Thoracic aorta (tissue), 2 donors: ENCODE data around the gene CRADD. TPM values are rescaled to one million over a fixed set of nuclear protein-coding genes. Genes with fewer than 3 reads are reported as not detected.

Source experiments
- ATAC-seq: fragments of 150-250 bp; one replicate; pipeline ENCODE4 v1.8.0; 2017; ENCODE audit warnings: low read depth; ENCODE audit not compliant: insufficient number of reproducible peaks, low FRiP score
- DNase-seq: peaks from one replicate; pipeline ENCODE4 v3.0.0-alpha.2; 2020; ENCODE audit warnings: low spot score
- H3K27ac ChIP-seq, 2 donors: fragments of 200-600 bp; sonication (generic); 1 replicate in 1 of 2; 2 replicates in 1 of 2; pipeline ENCODE4 v1.5.1; 2016; ENCODE audit warnings: mild to moderate bottlenecking in 2 of 2, moderate library complexity in 2 of 2
- H3K27me3 ChIP-seq: fragments of 200-600 bp; sonication (generic); replicated peaks from 2 replicates; pipeline ENCODE4 v1.6.0; 2016; ENCODE audit warnings: mild to moderate bottlenecking; ENCODE audit not compliant: insufficient read depth
- H3K36me3 ChIP-seq: fragments of 200-600 bp; sonication (generic); one replicate; pipeline ENCODE4 v1.5.1; 2016
- H3K4me1 ChIP-seq, 2 donors: fragments of 200-600 bp; sonication (generic); 1 replicate in 1 of 2; 2 replicates in 1 of 2; pipeline versions ENCODE4 v1.5.1 to v1.6.0; 2016; ENCODE audit warnings: low read depth in 2 of 2, mild to moderate bottlenecking in 1 of 2; ENCODE audit not compliant: control insufficient read depth in 1 of 2
- H3K4me3 ChIP-seq: fragments of 200-600 bp; sonication (generic); 2 replicates; pipeline ENCODE4 v1.5.1; 2016; ENCODE audit warnings: mild to moderate bottlenecking
- H3K9me3 ChIP-seq: fragments of 200-600 bp; sonication (generic); 2 replicates; pipeline ENCODE4 v1.5.1; 2016
- CTCF ChIP-seq: fragments of 200-600 bp; sonication (generic); IDR thresholded peaks from one replicate; pipeline ENCODE4 v1.5.1; 2019; ENCODE audit warnings: antibody characterized with exemption
- total RNA-seq, 2 donors: library from RNA; depleted of rRNA; stranded (reverse); fragments of >200 nt; gene quantifications; one replicate each; pipeline versions ENCODE4 v1.1.0 to v1.2.3, GENCODE V29; 2016

The CRADD gene
- total RNA-seq, 2 donors from 2014 or later, result 33.0 to 57.9 TPM

GRCh38 chr12:93804392-93805179 lies 127.4 kb downstream of the CRADD start:
- Histone ChIP-seq H3K27ac (peak overlapping the region in 1 of 2 donors; percentile 59), H3K4me3 (no peak overlapping the region), H3K9me3 (no peaks in the 10 kb centered on the region), H3K4me1 (peaks cover 12 to 34% of the 10 kb centered on the region in 2 donors), H3K36me3 (no peaks in the 10 kb centered on the region), H3K27me3 (no peaks in the 10 kb centered on the region)
- DNase-seq, result no peak
- no peak for TF ChIP-seq CTCF
- no peak for ATAC-seq

GRCh38 chr12:93805736-93806141 lies 128.6 kb downstream of the CRADD start:
- H3K4me1 ChIP-seq, result peaks cover 17 to 44% of the 10 kb centered on the region in 2 donors
- ATAC-seq, result no peak

GRCh38 chr12:93807354-93807753 lies 130.2 kb downstream of the CRADD start:
- no peak overlapping the region for H3K27ac ChIP-seq
- H3K4me1 ChIP-seq, result peaks cover 22 to 56% of the 10 kb centered on the region in 2 donors
- no peak overlapping the region for H3K4me3 ChIP-seq
- ATAC-seq, result no peak
- no peak for TF ChIP-seq CTCF
- DNase-seq, result no peak
- no peaks in the 10 kb centered on the region for H3K36me3 ChIP-seq
- H3K9me3 ChIP-seq, result no peaks in the 10 kb centered on the region
- H3K27me3 ChIP-seq, result no peaks in the 10 kb centered on the region

More at GRCh38 chr12:93805736-93806141, 128.6 kb downstream of the CRADD start:
- no peak for DNase-seq
- Histone ChIP-seq H3K27ac (no peak overlapping the region), H3K36me3 (no peaks in the 10 kb centered on the region), H3K9me3 (no peaks in the 10 kb centered on the region), H3K27me3 (no peaks in the 10 kb centered on the region), H3K4me3 (no peak overlapping the region)
- no peak for TF ChIP-seq CTCF

GRCh38 chr12:93808169-93808899 lies 131.2 kb downstream of the CRADD start:
- Histone ChIP-seq H3K27me3 (no peaks in the 10 kb centered on the region), H3K36me3 (no peaks in the 10 kb centered on the region), H3K9me3 (no peaks in the 10 kb centered on the region), H3K27ac (peak overlapping the region; percentile 86 to 97), H3K4me1 (peaks cover 23 to 56% of the 10 kb centered on the region in 2 donors), H3K4me3 (no peak overlapping the region)
- ATAC-seq (no peak), DNase-seq (no peak)
- TF ChIP-seq CTCF, result no peak

- no peaks in the 10 kb centered on the region for H3K36me3 ChIP-seq
- no peak for DNase-seq
- H3K4me3 ChIP-seq, result no peak overlapping the region
- TF ChIP-seq CTCF, result no peak
- no peaks in the 10 kb centered on the region for H3K9me3 ChIP-seq
- peak overlapping the region; percentile 97 to 98 for H3K27ac ChIP-seq
- peaks cover 31 to 63% of the 10 kb centered on the region in 2 donors for H3K4me1 ChIP-seq
- no peak for ATAC-seq
- no peaks in the 10 kb centered on the region for H3K27me3 ChIP-seq
Observed at GRCh38 chr12:93812626-93813025, 135.5 kb downstream of the CRADD start.
